Activated CD8-positive, alpha-beta memory T cell treated with anti-CD3 and anti-CD28 coated beads, Interleukin-2, amount 50 U/mL, for 4 hours (primary cell): ENCODE measurements around the gene BIRC6.
A peak's percentile ranks its signal among the peaks of the same experiment; 100 is the strongest.
"Not testable (repeated sequence)": the region's sequence is repeated elsewhere in the genome, so short reads cannot be mapped to it uniquely, and the experiment has no call there.

Source experiments
- DNase-seq: peaks from one replicate; pipeline ENCODE4 v3.0.0-alpha.2; 2020

BIRC6 gene

GRCh38 chr2:32624812-32625211 is 268.0 kb downstream of the BIRC6 start:
- no peak for DNase-seq

GRCh38 chr2:32626639-32627221 is 269.9 kb downstream of the BIRC6 start:
- DNase-seq, result no peak

- no peak for DNase-seq
Observed at GRCh38 chr2:32627441-32627813, 270.6 kb downstream of the BIRC6 start.

- peak; percentile 95 for DNase-seq
Observed at GRCh38 chr2:32627814-32628579, 271.2 kb downstream of the BIRC6 start, which contains the start of gene TTC27. Gene TTC27, plus strand, starts transcription at chr2:32628050. Its CDS starts 243 bp downstream, at chr2:32628293.

- no peak for DNase-seq
Observed at GRCh38 chr2:32632089-32632488, 275.3 kb downstream of the BIRC6 start.

- DNase-seq, result no peak
Observed at GRCh38 chr2:32633040-32633439, 276.2 kb downstream of the BIRC6 start.

GRCh38 chr2:32638548-32638947 is 281.7 kb downstream of the BIRC6 start:
- DNase-seq, result not testable (repeated sequence)

GRCh38 chr2:32641180-32641579 is 284.4 kb downstream of the BIRC6 start:
- no peak for DNase-seq

- DNase-seq, result no peak
Observed at GRCh38 chr2:32647180-32647651, 290.4 kb downstream of the BIRC6 start.

GRCh38 chr2:32652555-32653209 is 295.9 kb downstream of the BIRC6 start:
- no peak for DNase-seq

- no peak for DNase-seq
Observed at GRCh38 chr2:32656069-32656468, 299.2 kb downstream of the BIRC6 start.

GRCh38 chr2:32663864-32664263 is 307.0 kb downstream of the BIRC6 start:
- no peak for DNase-seq

- no peak for DNase-seq
Observed at GRCh38 chr2:32666704-32667103, 309.9 kb downstream of the BIRC6 start.

GRCh38 chr2:32668254-32668653 is 311.4 kb downstream of the BIRC6 start:
- no peak for DNase-seq
